NCI-H446 (cell line): ENCODE data around the gene CPN2.

Source experiments
- DNase-seq, 2 experiments: peaks; one replicate each; lab custom pipeline; 2025; lab: John Stamatoyannopoulos, UW

The CPN2 gene

GRCh38 chr3:194313560-194314387, 37.4 kb downstream of the CPN2 start:
- peak in 1 of 2 experiments; percentile 45 for DNase-seq

- peak; percentile 66 to 81 for DNase-seq
Observed at GRCh38 chr3:194312743-194313281, 38.3 kb downstream of the CPN2 start.

- no peak for DNase-seq
Observed at GRCh38 chr3:194312186-194312742, 38.9 kb downstream of the CPN2 start.

- no peak for DNase-seq
Observed at GRCh38 chr3:194311000-194311399, 40.1 kb downstream of the CPN2 start.

- DNase-seq, result peak; percentile 79 to 87
Observed at GRCh38 chr3:194310060-194310835, 40.9 kb downstream of the CPN2 start.

- DNase-seq, result peak; percentile 19 to 69
Observed at GRCh38 chr3:194308601-194309449, 42.3 kb downstream of the CPN2 start.

GRCh38 chr3:194307849-194308248, 43.3 kb downstream of the CPN2 start:
- no peak for DNase-seq

- DNase-seq, result no peak
Observed at GRCh38 chr3:194306771-194307640, 44.1 kb downstream of the CPN2 start.

GRCh38 chr3:194306109-194306686, 44.9 kb downstream of the CPN2 start:
- DNase-seq, result no peak

- no peak for DNase-seq
Observed at GRCh38 chr3:194305356-194306108, 45.6 kb downstream of the CPN2 start.

GRCh38 chr3:194304186-194304917, 46.8 kb downstream of the CPN2 start:
- no peak for DNase-seq

GRCh38 chr3:194303749-194304148, 47.4 kb downstream of the CPN2 start:
- no peak for DNase-seq

- DNase-seq, result no peak
Observed at GRCh38 chr3:194301730-194302129, 49.4 kb downstream of the CPN2 start.

GRCh38 chr3:194300936-194301335, 50.2 kb downstream of the CPN2 start:
- DNase-seq, result no peak

GRCh38 chr3:194300382-194300758, 50.8 kb downstream of the CPN2 start:
- DNase-seq, result peak; percentile 76 to 82

- DNase-seq, result no peak
Observed at GRCh38 chr3:194298331-194299227, 52.5 kb downstream of the CPN2 start.

- DNase-seq, result no peak
Observed at GRCh38 chr3:194296454-194297263, 54.5 kb downstream of the CPN2 start.
